ENCODE measurements around the gene SSC5D.
A peak's percentile ranks its signal among the peaks of the same experiment; 100 is the strongest.
"Not testable (repeated sequence)": the region's sequence is repeated elsewhere in the genome, so short reads cannot be mapped to it uniquely, and the experiment has no call there.

Gene SSC5D

GRCh38 chr19:55486971-55487923, 989 bp upstream of the SSC5D start:
- DNase-seq (ENCODE audit: low spot score), result peak; percentile 56

GRCh38 chr19:55488986-55489710, 912 bp downstream of the SSC5D start:
- DNase-seq (ENCODE audit: low spot score), result no peak

DNA sequence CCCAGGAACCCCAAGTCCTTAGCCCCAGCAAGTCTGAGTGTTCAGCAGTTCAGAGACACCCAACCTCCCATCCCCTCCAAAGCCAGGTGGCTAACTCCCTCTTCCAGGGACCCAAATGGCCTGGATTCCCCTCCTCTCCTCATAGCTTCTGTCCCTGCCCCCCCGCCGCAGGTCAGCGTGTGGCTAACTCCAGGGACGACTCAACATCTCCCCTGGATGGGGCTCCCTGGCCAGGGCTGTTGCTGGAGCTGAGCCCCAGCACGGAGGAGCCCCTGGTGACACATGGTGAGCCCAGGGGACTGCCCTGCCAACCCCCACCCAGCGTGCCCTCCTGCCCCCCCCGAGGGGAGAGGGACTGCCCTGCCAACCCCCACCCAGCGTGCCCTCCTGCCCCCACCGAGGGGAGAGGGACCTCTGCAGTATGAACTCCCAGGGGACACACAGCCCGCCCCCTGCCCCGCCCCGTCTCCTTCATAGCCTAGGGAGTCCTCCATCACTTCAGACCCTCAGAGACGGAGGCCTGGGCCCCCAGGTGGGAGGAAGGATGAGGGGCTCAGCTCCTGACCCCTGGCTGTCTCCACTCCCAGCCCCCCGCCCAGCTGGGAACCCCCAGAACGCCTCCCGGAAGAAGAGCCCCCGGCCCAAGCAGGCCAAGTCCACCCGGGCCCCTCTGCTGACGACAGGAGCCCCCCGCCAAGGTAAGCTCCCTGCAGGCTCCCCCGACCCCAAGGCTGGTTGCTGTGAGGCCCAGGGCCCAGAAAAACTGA, 1.7 kb downstream of the SSC5D start:
- no peak for DNase-seq (ENCODE audit: low spot score)

DNA sequence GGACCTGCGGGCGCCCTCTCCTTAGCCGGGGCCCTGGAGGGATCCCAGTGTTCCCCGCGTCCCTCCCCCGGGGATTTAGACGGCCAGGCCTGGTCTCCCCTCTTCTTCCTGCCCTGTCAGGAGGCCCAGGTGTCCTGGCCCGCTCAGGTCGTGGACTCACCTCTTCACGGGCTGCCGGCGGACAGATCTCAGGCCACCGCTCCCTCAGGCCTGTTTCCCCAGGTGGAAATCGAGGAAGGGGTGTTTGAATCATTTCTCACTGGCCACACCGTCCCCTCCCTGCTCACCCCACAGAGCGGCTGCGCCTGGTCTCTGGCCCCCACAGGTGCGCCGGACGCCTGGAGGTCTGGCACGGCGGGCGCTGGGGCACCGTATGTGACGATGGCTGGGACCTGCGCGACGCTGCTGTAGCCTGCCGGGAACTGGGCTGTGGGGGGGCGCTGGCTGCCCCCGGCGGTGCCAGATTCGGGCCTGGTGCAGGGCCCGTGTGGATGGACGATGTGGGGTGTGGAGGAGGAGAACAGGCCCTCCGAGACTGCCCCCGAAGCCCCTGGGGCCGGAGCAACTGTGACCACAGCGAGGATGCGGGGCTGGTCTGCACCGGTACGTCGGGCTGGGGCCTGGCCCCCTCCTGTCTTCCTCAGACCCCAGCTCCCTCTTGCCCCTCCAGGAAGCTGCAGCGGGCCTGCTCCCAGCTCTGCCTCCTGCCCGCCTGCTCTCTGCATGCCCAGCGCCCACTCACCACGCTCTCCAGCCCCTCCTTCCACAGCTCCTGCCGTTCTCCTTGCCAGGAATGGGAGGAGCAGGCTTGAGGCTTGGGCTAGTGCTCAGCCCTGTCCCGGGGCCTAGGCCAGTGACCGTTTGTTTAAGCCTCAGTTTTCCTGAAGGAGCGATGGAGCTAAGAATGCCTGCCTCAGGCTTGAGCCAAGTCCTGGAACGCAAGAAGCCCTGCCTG, 2.5 kb downstream of the SSC5D start:
- no peak for DNase-seq (ENCODE audit: low spot score)

- DNase-seq (ENCODE audit: low spot score), result no peak
These were observed 3.5 kb downstream of the SSC5D start for GRCh38 chr19:55491546-55492360.

DNA sequence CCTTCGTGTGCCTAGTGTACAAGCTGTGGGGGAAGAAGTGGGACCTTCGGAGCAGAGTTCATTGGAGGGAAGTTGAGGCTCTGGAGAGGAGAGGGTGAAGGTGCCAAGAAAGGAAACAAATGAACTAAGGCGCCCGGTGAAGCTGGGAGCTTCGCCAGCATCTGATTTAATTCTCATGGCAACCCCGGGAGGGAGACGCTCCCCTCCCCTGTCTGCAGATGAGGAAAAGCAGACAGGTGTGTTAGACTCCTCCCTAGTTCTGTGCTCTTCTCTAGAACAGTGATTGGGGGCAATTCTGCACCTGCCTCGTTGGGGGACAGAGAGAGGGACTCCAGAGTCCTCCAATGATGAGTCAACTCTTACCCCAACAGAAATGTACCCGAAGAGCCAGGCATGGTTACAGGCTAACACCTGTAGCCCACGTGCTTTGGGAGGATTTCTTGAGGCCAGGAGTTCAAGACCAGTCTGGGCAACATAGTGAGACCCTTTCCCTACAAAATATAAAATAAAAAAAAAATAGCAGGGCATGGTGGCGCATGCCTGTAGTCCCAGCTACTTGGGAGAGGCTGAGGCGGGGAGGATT, 4.2 kb downstream of the SSC5D start:
- DNase-seq (ENCODE audit: low spot score), result no peak

GRCh38 chr19:55493052-55493644, 4.9 kb downstream of the SSC5D start:
- no peak for DNase-seq (ENCODE audit: low spot score)

- DNase-seq (ENCODE audit: low spot score), result no peak
These were observed 5.5 kb downstream of the SSC5D start for GRCh38 chr19:55493645-55494171.

DNA sequence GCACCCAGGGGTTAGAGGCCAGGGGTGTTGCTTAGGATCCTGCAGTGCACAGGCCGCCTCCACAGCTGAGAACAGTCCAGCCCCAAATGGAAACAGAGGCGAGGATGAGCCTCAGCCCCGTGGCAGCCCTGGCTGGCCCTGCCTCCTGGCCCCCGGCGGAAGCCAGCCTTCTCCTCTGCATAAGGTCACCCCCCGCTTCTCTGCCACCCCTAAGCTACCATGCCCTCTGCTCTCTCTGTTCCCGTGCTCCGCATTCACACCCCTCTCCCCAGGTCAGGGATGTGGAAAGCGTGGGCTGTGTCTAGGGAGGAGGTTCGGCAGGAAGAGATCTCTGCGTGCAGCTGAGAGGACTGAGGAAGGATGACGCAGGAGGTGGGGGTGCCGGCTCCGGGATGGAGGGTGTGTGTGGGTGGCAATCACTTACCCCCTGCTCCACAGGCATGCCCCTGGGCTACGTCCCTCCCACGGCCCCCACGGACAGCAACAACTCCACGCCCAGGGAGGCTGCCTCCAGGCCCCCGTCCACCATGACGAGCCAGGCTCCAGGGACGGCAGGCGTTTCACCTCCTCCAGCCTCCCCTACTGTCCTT, 6.0 kb downstream of the SSC5D start:
- DNase-seq (ENCODE audit: low spot score), result no peak

- no peak for DNase-seq (ENCODE audit: low spot score)
These were observed 7.6 kb downstream of the SSC5D start for GRCh38 chr19:55495646-55496349.

DNA sequence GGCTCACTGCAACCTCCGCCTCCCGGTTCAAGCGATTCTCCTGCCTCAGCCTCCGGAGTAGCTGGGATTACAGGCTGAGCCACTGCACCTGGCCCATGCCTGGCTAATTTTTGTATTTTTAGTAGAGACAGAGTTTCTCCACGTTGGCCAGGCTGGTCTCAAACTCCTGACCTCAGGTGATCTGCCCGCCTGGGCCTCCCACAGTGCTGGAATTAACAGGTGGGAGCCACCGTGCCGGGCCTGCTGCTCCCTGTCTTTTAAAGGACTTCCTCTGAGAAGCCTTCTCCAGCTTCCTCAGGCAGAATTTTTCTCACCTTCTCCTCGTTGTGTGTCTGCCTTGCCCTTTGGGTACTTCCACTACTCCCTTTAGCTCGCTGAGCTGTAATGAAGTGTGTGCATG, 8.6 kb downstream of the SSC5D start:
- DNase-seq (ENCODE audit: low spot score), result not testable (repeated sequence)

DNA sequence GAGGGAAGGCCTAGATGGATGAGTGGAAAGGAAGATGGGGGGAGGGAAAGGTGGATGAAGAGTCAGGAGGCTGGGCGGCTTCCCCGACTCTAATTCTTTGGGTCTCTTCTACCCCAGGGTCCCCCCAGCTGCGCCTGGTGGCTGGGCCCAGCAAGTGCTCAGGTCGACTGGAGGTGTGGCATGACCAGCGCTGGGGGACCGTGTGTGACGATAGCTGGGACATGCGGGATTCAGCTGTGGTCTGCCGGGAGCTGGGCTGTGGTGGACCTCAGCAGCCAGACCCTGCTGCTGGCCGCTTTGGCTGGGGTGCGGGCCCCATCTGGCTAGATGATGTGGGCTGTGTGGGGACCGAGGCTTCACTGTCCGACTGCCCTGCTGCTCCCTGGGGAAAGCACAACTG, 9.5 kb downstream of the SSC5D start:
- no peak for DNase-seq (ENCODE audit: low spot score)

DNA sequence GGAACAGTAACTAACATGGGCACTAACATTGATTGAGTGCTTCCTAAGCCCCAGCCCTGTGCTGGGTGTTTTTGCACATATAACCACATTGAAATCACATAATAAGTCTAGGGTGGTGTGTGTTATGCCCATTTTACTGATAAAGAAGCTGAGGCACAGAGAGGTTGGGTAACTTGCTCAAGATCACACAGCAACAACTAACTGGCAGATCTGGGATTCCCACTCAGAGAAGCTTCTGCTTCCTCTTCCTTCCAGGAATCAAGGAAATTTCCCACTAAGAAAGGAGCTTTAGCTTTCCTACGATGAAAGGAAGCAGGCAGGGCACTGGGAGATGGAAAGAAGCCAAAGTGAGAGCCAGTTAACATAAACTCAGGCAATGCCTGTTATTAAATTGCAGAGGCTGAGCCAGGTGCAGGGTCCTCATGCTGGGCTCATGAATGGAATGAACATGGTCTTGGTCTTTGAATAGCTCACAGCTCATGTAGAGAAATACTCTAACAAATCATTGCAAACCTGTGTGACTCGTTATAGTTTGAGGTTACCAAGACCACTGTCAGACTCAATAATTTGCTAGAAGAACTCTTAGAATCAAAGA, 10.1 kb downstream of the SSC5D start:
- no peak for DNase-seq (ENCODE audit: low spot score)

GRCh38 chr19:55500368-55500952, 12.2 kb downstream of the SSC5D start:
- DNase-seq (ENCODE audit: low spot score), result no peak

- DNase-seq (ENCODE audit: low spot score), result no peak
These were observed 14.1 kb downstream of the SSC5D start for GRCh38 chr19:55502197-55502952.

GRCh38 chr19:55503157-55503501, 14.9 kb downstream of the SSC5D start:
- DNase-seq (ENCODE audit: low spot score), result no peak
